ENCODE results near the gene TTC7B. TPM values are rescaled to one million over a fixed set of nuclear protein-coding genes. Genes with fewer than 3 reads are reported as not detected.
A peak's percentile ranks its signal among the peaks of the same experiment; 100 is the strongest.

Gene TTC7B
- total RNA-seq, 2 experiments from 2014 or later: 4.9 to 8.3 TPM

GRCh38 chr14:90587918-90588317 is 228.3 kb downstream of the TTC7B start:
- no peaks in the 10 kb centered on the region for H3K9me3 Mint-ChIP-seq (ENCODE audit: low read depth)
- H3K27ac Mint-ChIP-seq: no peak overlapping the region
- ATAC-seq: no peak
- CTCF ChIA-PET: no interaction called here
- no peaks in the 10 kb centered on the region for H3K4me1 Mint-ChIP-seq
- DNase-seq: no peak
- no peak overlapping the region for H3K4me3 Mint-ChIP-seq
- H3K27me3 Mint-ChIP-seq: peaks cover 2% of the 10 kb centered on the region
- no peaks in the 10 kb centered on the region for H3K36me3 Mint-ChIP-seq

GRCh38 chr14:90587252-90587910 is 228.8 kb downstream of the TTC7B start:
- ATAC-seq (no peak), DNase-seq (no peak)
- no peaks in the 10 kb centered on the region for H3K9me3 Mint-ChIP-seq (ENCODE audit: low read depth)
- no peaks in the 10 kb centered on the region for H3K4me1 Mint-ChIP-seq
- H3K27me3 Mint-ChIP-seq: peaks cover 2% of the 10 kb centered on the region
- no peak overlapping the region for H3K4me3 Mint-ChIP-seq
- H3K36me3 Mint-ChIP-seq: no peaks in the 10 kb centered on the region
- CTCF ChIA-PET: no interaction called here
- H3K27ac Mint-ChIP-seq: no peak overlapping the region

- ATAC-seq (no peak), DNase-seq (no peak)
- CTCF ChIA-PET: no interaction called here
- Mint-ChIP-seq H3K36me3 (no peaks in the 10 kb centered on the region), H3K9me3 (ENCODE audit: low read depth) (no peaks in the 10 kb centered on the region), H3K27me3 (peaks cover 2% of the 10 kb centered on the region), H3K27ac (no peak overlapping the region), H3K4me1 (no peaks in the 10 kb centered on the region), H3K4me3 (no peak overlapping the region)
These were observed 231.1 kb downstream of the TTC7B start for GRCh38 chr14:90585106-90585505.

- no peak overlapping the region for H3K4me3 Mint-ChIP-seq
- CTCF ChIA-PET: no interaction called here
- no peak overlapping the region for H3K27ac Mint-ChIP-seq
These were observed 232.2 kb downstream of the TTC7B start for GRCh38 chr14:90583916-90584605.

GRCh38 chr14:90583427-90583826 is 232.8 kb downstream of the TTC7B start:
- CTCF ChIA-PET: no interaction called here
- H3K27me3 Mint-ChIP-seq: no peaks in the 10 kb centered on the region

More at GRCh38 chr14:90583916-90584605, 232.2 kb downstream of the TTC7B start:
- DNase-seq (no peak), ATAC-seq (no peak)
- no peaks in the 10 kb centered on the region for H3K27me3 Mint-ChIP-seq
- H3K4me1 Mint-ChIP-seq: no peaks in the 10 kb centered on the region
- no peaks in the 10 kb centered on the region for H3K9me3 Mint-ChIP-seq (ENCODE audit: low read depth)
- no peaks in the 10 kb centered on the region for H3K36me3 Mint-ChIP-seq

GRCh38 chr14:90582166-90582565 is 234.1 kb downstream of the TTC7B start:
- no peaks in the 10 kb centered on the region for H3K36me3 Mint-ChIP-seq

More at GRCh38 chr14:90583427-90583826, 232.8 kb downstream of the TTC7B start:
- Mint-ChIP-seq H3K36me3 (no peaks in the 10 kb centered on the region), H3K27ac (no peak overlapping the region), H3K4me3 (no peak overlapping the region), H3K4me1 (no peaks in the 10 kb centered on the region), H3K9me3 (ENCODE audit: low read depth) (no peaks in the 10 kb centered on the region)
- no peak for DNase-seq
- no peak for ATAC-seq

GRCh38 chr14:90581745-90582144 is 234.5 kb downstream of the TTC7B start:
- ATAC-seq (no peak), DNase-seq (no peak)
- Mint-ChIP-seq H3K4me1 (peaks cover 3% of the 10 kb centered on the region), H3K27ac (no peak overlapping the region), H3K4me3 (no peak overlapping the region), H3K36me3 (no peaks in the 10 kb centered on the region), H3K27me3 (no peaks in the 10 kb centered on the region), H3K9me3 (ENCODE audit: low read depth) (no peaks in the 10 kb centered on the region)
- CTCF ChIA-PET: no interaction called here

More at GRCh38 chr14:90582166-90582565, 234.1 kb downstream of the TTC7B start:
- ATAC-seq (no peak), DNase-seq (no peak)
- no peak overlapping the region for H3K27ac Mint-ChIP-seq
- H3K27me3 Mint-ChIP-seq: no peaks in the 10 kb centered on the region
- H3K4me3 Mint-ChIP-seq: no peak overlapping the region
- CTCF ChIA-PET: no interaction called here
- H3K4me1 Mint-ChIP-seq: peaks cover 3% of the 10 kb centered on the region
- H3K9me3 Mint-ChIP-seq (ENCODE audit: low read depth): no peaks in the 10 kb centered on the region

GRCh38 chr14:90580377-90581335 is 235.6 kb downstream of the TTC7B start:
- H3K36me3 Mint-ChIP-seq: no peaks in the 10 kb centered on the region
- CTCF ChIA-PET: no interaction called here
- ATAC-seq (no peak), DNase-seq (no peak)
- H3K27me3 Mint-ChIP-seq: no peaks in the 10 kb centered on the region
- H3K4me1 Mint-ChIP-seq: peaks cover 3% of the 10 kb centered on the region
- no peak overlapping the region for H3K27ac Mint-ChIP-seq
- H3K9me3 Mint-ChIP-seq (ENCODE audit: low read depth): no peaks in the 10 kb centered on the region
- no peak overlapping the region for H3K4me3 Mint-ChIP-seq

GRCh38 chr14:90579816-90580215 is 236.4 kb downstream of the TTC7B start:
- no peak for DNase-seq
- Mint-ChIP-seq H3K36me3 (no peaks in the 10 kb centered on the region), H3K4me3 (no peak overlapping the region), H3K9me3 (ENCODE audit: low read depth) (no peaks in the 10 kb centered on the region), H3K4me1 (peaks cover 3% of the 10 kb centered on the region), H3K27me3 (no peaks in the 10 kb centered on the region), H3K27ac (no peak overlapping the region)
- no peak for ATAC-seq
- CTCF ChIA-PET: no interaction called here

GRCh38 chr14:90579088-90579487 is 237.1 kb downstream of the TTC7B start:
- H3K27me3 Mint-ChIP-seq: no peaks in the 10 kb centered on the region
- DNase-seq (no peak), ATAC-seq (no peak)
- H3K36me3 Mint-ChIP-seq: no peaks in the 10 kb centered on the region
- no peaks in the 10 kb centered on the region for H3K9me3 Mint-ChIP-seq (ENCODE audit: low read depth)
- no peak overlapping the region for H3K4me3 Mint-ChIP-seq
- no peak overlapping the region for H3K27ac Mint-ChIP-seq
- CTCF ChIA-PET: no interaction called here
- H3K4me1 Mint-ChIP-seq: peaks cover 3% of the 10 kb centered on the region

GRCh38 chr14:90578283-90578985 is 237.8 kb downstream of the TTC7B start:
- Mint-ChIP-seq H3K4me3 (no peak overlapping the region), H3K9me3 (ENCODE audit: low read depth) (no peaks in the 10 kb centered on the region), H3K27me3 (no peaks in the 10 kb centered on the region), H3K4me1 (peaks cover 3% of the 10 kb centered on the region), H3K27ac (no peak overlapping the region), H3K36me3 (no peaks in the 10 kb centered on the region)
- ATAC-seq: no peak
- DNase-seq: no peak
- CTCF ChIA-PET: no interaction called here

- DNase-seq (peak; percentile 44), ATAC-seq (no peak)
- H3K4me3 Mint-ChIP-seq: no peak overlapping the region
- no peaks in the 10 kb centered on the region for H3K9me3 Mint-ChIP-seq (ENCODE audit: low read depth)
- no peak overlapping the region for H3K27ac Mint-ChIP-seq
- no peaks in the 10 kb centered on the region for H3K36me3 Mint-ChIP-seq
- CTCF ChIA-PET: no interaction called here
- no peaks in the 10 kb centered on the region for H3K27me3 Mint-ChIP-seq
- peaks cover 3% of the 10 kb centered on the region for H3K4me1 Mint-ChIP-seq
These were observed 238.5 kb downstream of the TTC7B start for GRCh38 chr14:90577661-90578282.

All from activated CD8-positive, alpha-beta memory T cell treated with anti-CD3 and anti-CD28 coated beads, Interleukin-2, amount 10 ng/mL, durations not matched to agents 7 days and 5 days (primary cell).